Parathyroid adenoma (tissue), 2 donors: ENCODE measurements around the gene PACS1.

Source experiments
- H2AFZ ChIP-seq: fragments of 300-600 bp; sonication (generic); one replicate; pipeline ENCODE4 v1.7.0; 2017; ENCODE audit warnings: antibody characterized with exemption, mild to moderate bottlenecking
- H3K27ac ChIP-seq: fragments of 300-600 bp; sonication (generic); one replicate; pipeline ENCODE4 v1.7.0; 2017
- H3K27me3 ChIP-seq: fragments of 300-600 bp; sonication (generic); one replicate; pipeline ENCODE4 v1.7.0; 2017; ENCODE audit warnings: low read length; ENCODE audit not compliant: control insufficient read depth, insufficient read depth
- H3K36me3 ChIP-seq: fragments of 300-600 bp; sonication (generic); one replicate; pipeline ENCODE4 v1.7.0; 2017; ENCODE audit warnings: low read length; ENCODE audit not compliant: control insufficient read depth, insufficient read depth
- H3K4me1 ChIP-seq: fragments of 300-600 bp; sonication (generic); one replicate; pipeline ENCODE4 v1.7.0; 2017; ENCODE audit warnings: control low read depth
- H3K4me2 ChIP-seq: fragments of 300-600 bp; sonication (generic); one replicate; pipeline ENCODE4 v1.7.0; 2017; ENCODE audit warnings: low read length
- H3K4me3 ChIP-seq: fragments of 300-600 bp; sonication (generic); one replicate; pipeline ENCODE4 v1.7.0; 2017; ENCODE audit warnings: low read depth, low read length
- H3K79me2 ChIP-seq: fragments of 300-600 bp; sonication (generic); one replicate; pipeline ENCODE4 v1.7.0; 2017; ENCODE audit warnings: control low read depth
- H3K9ac ChIP-seq: fragments of 300-600 bp; sonication (generic); one replicate; pipeline ENCODE4 v1.7.0; 2017; ENCODE audit warnings: mild to moderate bottlenecking
- H3K9me3 ChIP-seq: fragments of 300-600 bp; sonication (generic); one replicate; pipeline ENCODE4 v1.7.0; 2017; ENCODE audit warnings: low read length; ENCODE audit not compliant: control insufficient read depth
- TF ChIP-seq, protein P1 (sequence below): fragments of 300-600 bp; sonication (generic); IDR thresholded peaks from one replicate; pipeline ENCODE4 v1.7.0; 2017; ENCODE audit warnings: antibody characterized with exemption, mild to moderate bottlenecking
- donor health status: primary hyperparathyroidism.

The PACS1 gene

DNA sequence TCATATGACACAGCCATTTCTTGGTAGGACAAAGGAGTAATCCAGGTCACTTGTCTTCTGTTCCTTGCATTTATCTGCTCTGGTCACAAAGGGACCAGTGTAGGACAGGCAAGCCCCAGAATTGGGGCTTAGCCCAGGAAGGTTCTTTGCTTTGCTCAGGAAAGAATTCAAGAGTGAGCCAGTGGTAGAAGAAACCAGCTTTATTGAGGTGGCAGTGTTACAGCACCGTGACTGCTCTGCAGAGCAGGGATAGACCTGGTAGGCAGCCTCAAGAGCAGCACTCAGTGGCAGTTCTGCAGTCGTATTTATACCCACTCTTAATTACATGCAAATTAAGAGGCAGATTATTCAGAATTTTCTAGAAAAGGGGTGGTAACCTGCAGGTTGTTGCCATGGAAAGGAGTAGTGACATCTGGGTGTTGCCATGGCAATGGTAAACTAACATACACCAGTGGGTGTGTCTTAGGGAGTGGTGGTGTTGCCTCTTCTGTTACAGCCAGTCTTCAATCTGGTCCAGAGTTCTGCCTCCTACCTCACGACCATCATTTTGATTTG, 113.5 kb downstream of the PACS1 start:
- peaks cover 7% of the 10 kb centered on the region for H3K79me2 ChIP-seq
- H3K4me3 ChIP-seq, result no peak overlapping the region
- H3K27me3 ChIP-seq, result no peaks in the 10 kb centered on the region
- no peak overlapping the region for H3K9ac ChIP-seq
- no peaks in the 10 kb centered on the region for H3K9me3 ChIP-seq
- no peak overlapping the region for H3K4me2 ChIP-seq
- H2AFZ ChIP-seq, result no peak overlapping the region
- TF ChIP-seq, protein P1, sequence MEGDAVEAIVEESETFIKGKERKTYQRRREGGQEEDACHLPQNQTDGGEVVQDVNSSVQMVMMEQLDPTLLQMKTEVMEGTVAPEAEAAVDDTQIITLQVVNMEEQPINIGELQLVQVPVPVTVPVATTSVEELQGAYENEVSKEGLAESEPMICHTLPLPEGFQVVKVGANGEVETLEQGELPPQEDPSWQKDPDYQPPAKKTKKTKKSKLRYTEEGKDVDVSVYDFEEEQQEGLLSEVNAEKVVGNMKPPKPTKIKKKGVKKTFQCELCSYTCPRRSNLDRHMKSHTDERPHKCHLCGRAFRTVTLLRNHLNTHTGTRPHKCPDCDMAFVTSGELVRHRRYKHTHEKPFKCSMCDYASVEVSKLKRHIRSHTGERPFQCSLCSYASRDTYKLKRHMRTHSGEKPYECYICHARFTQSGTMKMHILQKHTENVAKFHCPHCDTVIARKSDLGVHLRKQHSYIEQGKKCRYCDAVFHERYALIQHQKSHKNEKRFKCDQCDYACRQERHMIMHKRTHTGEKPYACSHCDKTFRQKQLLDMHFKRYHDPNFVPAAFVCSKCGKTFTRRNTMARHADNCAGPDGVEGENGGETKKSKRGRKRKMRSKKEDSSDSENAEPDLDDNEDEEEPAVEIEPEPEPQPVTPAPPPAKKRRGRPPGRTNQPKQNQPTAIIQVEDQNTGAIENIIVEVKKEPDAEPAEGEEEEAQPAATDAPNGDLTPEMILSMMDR, result no peak
- no peaks in the 10 kb centered on the region for H3K4me1 ChIP-seq
- no peak overlapping the region for H3K27ac ChIP-seq
- no peaks in the 10 kb centered on the region for H3K36me3 ChIP-seq

GRCh38 chr11:66184728-66185127, 114.7 kb downstream of the PACS1 start:
- H3K27ac ChIP-seq, result no peak overlapping the region
- no peaks in the 10 kb centered on the region for H3K9me3 ChIP-seq
- no peaks in the 10 kb centered on the region for H3K27me3 ChIP-seq
- H2AFZ ChIP-seq, result no peak overlapping the region
- TF ChIP-seq, protein P1, result no peak
- peaks cover 7% of the 10 kb centered on the region for H3K79me2 ChIP-seq
- H3K36me3 ChIP-seq, result no peaks in the 10 kb centered on the region
- H3K4me3 ChIP-seq, result no peak overlapping the region
- H3K9ac ChIP-seq, result no peak overlapping the region
- no peaks in the 10 kb centered on the region for H3K4me1 ChIP-seq
- H3K4me2 ChIP-seq, result no peak overlapping the region

GRCh38 chr11:66186470-66186869, 116.4 kb downstream of the PACS1 start:
- Histone ChIP-seq H2AFZ (no peak overlapping the region), H3K9ac (no peak overlapping the region), H3K79me2 (peaks cover 7% of the 10 kb centered on the region), H3K4me2 (no peak overlapping the region), H3K27me3 (no peaks in the 10 kb centered on the region), H3K4me3 (no peak overlapping the region), H3K9me3 (no peaks in the 10 kb centered on the region), H3K27ac (no peak overlapping the region), H3K36me3 (no peaks in the 10 kb centered on the region), H3K4me1 (no peaks in the 10 kb centered on the region)
- TF ChIP-seq, protein P1, result no peak

GRCh38 chr11:66187453-66187852, 117.4 kb downstream of the PACS1 start:
- Histone ChIP-seq H3K36me3 (no peaks in the 10 kb centered on the region), H3K27me3 (no peaks in the 10 kb centered on the region), H3K4me1 (no peaks in the 10 kb centered on the region), H3K27ac (no peak overlapping the region), H3K9me3 (no peaks in the 10 kb centered on the region), H2AFZ (no peak overlapping the region), H3K79me2 (peaks cover 7% of the 10 kb centered on the region), H3K4me2 (no peak overlapping the region), H3K4me3 (no peak overlapping the region), H3K9ac (no peak overlapping the region)
- TF ChIP-seq, protein P1, result no peak

GRCh38 chr11:66188580-66188979, 118.5 kb downstream of the PACS1 start:
- Histone ChIP-seq H3K4me2 (no peak overlapping the region), H3K27me3 (no peaks in the 10 kb centered on the region), H3K4me1 (no peaks in the 10 kb centered on the region), H3K9me3 (no peaks in the 10 kb centered on the region), H3K27ac (no peak overlapping the region), H3K79me2 (peaks cover 7% of the 10 kb centered on the region), H3K4me3 (no peak overlapping the region), H2AFZ (no peak overlapping the region), H3K9ac (no peak overlapping the region), H3K36me3 (no peaks in the 10 kb centered on the region)
- TF ChIP-seq, protein P1, result no peak
